Astrocyte (in vitro differentiated cells and primary cell): ENCODE measurements around the gene TM7SF2.

ENCODE experiments used
- CTCF ChIP-seq: IDR thresholded peaks from 2 replicates; pipeline ENCODE4 v1.5.1; 2011; ENCODE audit warnings: low read depth, mild to moderate bottlenecking, inconsistent platforms, low read length, moderate library complexity; ENCODE audit not compliant: insufficient read depth
- EZH2 ChIP-seq: IDR thresholded peaks from 2 replicates; pipeline ENCODE4 v1.6.1; 2012; ENCODE audit warnings: mild to moderate bottlenecking, low read length, inconsistent platforms; ENCODE audit not compliant: insufficient read depth

DNA sequence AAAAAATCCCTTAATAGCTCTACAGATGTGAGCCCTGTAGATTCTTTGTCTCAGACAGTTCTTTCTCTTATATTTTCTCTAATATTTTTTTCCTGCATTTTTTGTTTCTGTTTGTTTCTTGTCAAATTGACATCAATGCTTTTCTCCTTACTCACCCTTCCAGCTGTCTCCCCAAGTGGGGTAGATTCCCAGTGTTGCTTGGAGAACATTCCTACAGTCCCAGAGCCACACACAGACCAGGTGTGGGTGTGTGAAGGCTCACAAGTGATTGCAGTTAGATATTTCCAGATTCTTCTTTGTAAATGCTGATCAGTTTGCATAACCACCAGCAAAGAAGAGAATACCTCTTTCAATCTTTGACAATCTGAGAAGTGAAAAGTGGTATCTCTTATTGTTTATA lies 8.2 kb upstream of the TM7SF2 start:
- no peak for TF ChIP-seq EZH2
- TF ChIP-seq CTCF = no peak
